ENCODE data around the gene STK11. TPM values are rescaled to one million over a fixed set of nuclear protein-coding genes. Genes with fewer than 3 reads are reported as not detected.

STK11 gene
- total RNA-seq, 3 donors from 2014 or later: 32.8 to 55.0 (median 52.1) TPM

DNA sequence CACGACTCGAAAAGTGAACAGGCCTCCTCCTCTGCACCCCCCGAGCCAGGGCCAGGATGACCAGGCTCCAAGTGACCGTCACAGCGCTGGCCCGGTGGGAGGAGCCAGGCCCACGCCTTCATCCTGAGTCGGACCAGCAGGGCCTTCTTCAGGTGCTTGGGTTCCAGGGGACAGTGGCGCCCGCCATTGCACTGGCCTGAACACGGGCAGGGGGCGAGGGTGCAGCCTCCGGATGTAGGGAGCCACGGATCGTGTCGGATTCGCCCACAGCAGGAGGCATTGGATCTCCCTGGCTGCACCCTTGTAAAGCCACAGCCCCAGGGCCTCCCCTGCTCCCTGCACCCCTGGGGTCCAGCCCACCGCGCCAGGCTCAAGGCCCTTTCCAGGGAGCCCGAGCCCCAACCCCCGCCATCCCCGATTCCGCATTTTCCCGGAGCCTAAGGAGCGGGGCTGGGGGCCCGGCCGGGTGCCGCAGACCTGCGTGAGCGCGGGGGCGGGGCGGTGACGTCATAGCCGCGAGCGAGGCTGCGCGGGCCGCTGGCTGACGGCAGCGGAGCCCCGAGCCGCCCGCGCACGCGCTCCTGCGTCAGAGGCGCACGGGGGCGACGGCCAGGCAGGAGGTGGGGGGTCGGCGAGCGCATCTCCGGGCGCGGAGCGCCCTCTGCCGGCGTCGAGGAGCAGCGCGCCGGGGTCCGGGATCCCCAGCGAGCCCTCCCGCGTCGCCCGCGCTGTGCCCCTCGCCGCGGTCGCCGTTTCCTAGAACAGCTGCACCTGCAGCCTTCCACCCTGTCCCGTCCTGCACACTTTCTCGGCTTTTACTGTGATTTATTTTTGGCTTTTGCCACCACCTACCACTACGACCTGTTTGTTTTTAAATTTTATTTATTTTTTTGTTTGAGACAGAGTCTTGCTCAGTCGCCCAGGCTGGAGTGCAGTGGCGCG is 34.5 kb downstream of the STK11 start:
- intact Hi-C loops (cut with DNase I; ENCODE audit: low total_unique reads): no loop called here
- no peaks in the 10 kb centered on the region for H3K27me3 ChIP-seq
- DNase-seq (ENCODE audit: low spot score in 2 of 2): peak; percentile 84 to 85
- no peaks in the 10 kb centered on the region for H3K9me3 ChIP-seq
- TF ChIP-seq POLR2A (IDR thresholded peaks at IDR 0.05) (no peak), POLR2AphosphoS5 (IDR thresholded peaks at IDR 0.05) (no peak), CTCF (IDR thresholded peaks at IDR 0.05) (peak; percentile 37 to 94 (median 71))
- H3K36me3 ChIP-seq: no peaks in the 10 kb centered on the region
- H3K4me3 ChIP-seq: peak overlapping the region; percentile 17 to 97 (median 46)
- H3K27ac ChIP-seq: peak overlapping the region; percentile 93 to 97
- H3K4me1 ChIP-seq: peaks cover 26 to 41% of the 10 kb centered on the region in 2 donors

- Histone ChIP-seq H3K27ac (peak overlapping the region; percentile 93 to 97), H3K36me3 (no peaks in the 10 kb centered on the region), H3K9me3 (no peaks in the 10 kb centered on the region), H3K4me3 (peak overlapping the region in 2 of 3 donors; percentile 88 to 97), H3K4me1 (peaks cover 32 to 50% of the 10 kb centered on the region in 2 donors), H3K27me3 (no peaks in the 10 kb centered on the region)
- intact Hi-C loops (cut with DNase I; ENCODE audit: low total_unique reads): no loop called here
- TF ChIP-seq CTCF (IDR thresholded peaks at IDR 0.05) (no peak), POLR2AphosphoS5 (IDR thresholded peaks at IDR 0.05) (no peak), POLR2A (IDR thresholded peaks at IDR 0.05) (no peak)
- no peak for DNase-seq (ENCODE audit: low spot score in 2 of 2)
Measured at GRCh38 chr19:1240925-1241324, 35.3 kb downstream of the STK11 start.

GRCh38 chr19:1241417-1242095 is 36.0 kb downstream of the STK11 start, which contains the start of gene ATP5F1D:
TSS of gene ATP5F1D (plus strand) at chr19:1241751. CDS start at chr19:1241851, 100 bp downstream.
- intact Hi-C loops (cut with DNase I; ENCODE audit: low total_unique reads): no loop called here
- Histone ChIP-seq H3K27ac (peak within 1 kb of the TSS; percentile 93 to 97), H3K4me1 (peaks cover 32 to 47% of the 10 kb centered on the region in 2 donors), H3K9me3 (no peaks in the 10 kb centered on the region), H3K36me3 (no peaks in the 10 kb centered on the region), H3K27me3 (no peaks in the 10 kb centered on the region), H3K4me3 (peak within 1 kb of the TSS; percentile 84 to 97 (median 88))
- peak; percentile 91 to 93 for DNase-seq (ENCODE audit: low spot score in 2 of 2)
- TF ChIP-seq POLR2AphosphoS5 (IDR thresholded peaks at IDR 0.05) (peak; percentile 46 to 61 (median 58)), POLR2A (IDR thresholded peaks at IDR 0.05) (peak; percentile 25), CTCF (IDR thresholded peaks at IDR 0.05) (no peak)

DNA sequence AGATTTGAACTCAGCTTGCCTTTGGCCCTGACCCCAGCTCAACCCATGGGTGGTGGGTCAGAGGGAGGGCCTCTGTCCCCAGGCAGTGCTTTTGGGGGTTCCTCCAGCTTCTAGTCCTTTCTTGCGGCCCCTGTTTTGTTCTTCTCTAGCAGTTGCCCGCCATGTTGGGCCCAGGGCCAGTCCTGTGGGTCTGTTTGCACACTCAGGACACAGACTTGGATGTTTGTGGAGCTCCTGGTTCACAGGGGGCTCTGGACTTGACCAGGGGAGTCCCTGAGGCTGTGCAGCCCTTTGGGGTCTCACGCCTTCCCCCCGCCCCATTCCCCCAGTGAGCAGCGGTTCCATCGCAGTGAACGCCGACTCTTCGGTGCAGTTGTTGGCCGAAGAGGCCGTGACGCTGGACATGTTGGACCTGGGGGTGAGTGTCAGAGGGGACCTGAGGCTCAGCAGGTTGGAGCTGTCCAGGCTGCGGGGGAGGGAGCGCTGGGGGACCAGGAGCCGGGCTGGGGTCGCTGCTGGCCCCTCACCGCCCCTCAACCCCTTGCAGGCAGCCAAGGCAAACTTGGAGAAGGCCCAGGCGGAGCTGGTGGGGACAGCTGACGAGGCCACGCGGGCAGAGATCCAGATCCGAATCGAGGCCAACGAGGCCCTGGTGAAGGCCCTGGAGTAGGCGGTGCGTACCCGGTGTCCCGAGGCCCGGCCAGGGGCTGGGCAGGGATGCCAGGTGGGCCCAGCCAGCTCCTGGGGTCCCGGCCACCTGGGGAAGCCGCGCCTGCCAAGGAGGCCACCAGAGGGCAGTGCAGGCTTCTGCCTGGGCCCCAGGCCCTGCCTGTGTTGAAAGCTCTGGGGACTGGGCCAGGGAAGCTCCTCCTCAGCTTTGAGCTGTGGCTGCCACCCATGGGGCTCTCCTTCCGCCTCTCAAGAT is 38.5 kb downstream of the STK11 start:
- no peaks in the 10 kb centered on the region for H3K9me3 ChIP-seq
- peak overlapping the region; percentile 91 to 99 for H3K27ac ChIP-seq
- intact Hi-C loops (cut with DNase I; ENCODE audit: low total_unique reads): no loop called here
- peak overlapping the region; percentile 22 to 58 (median 26) for H3K4me3 ChIP-seq
- no peaks in the 10 kb centered on the region for H3K36me3 ChIP-seq
- H3K4me1 ChIP-seq: peaks cover 39 to 54% of the 10 kb centered on the region in 2 donors
- peak; percentile 88 to 91 for DNase-seq (ENCODE audit: low spot score in 2 of 2)
- TF ChIP-seq CTCF (IDR thresholded peaks at IDR 0.05) (peak; percentile 91 to 98 (median 96)), POLR2A (IDR thresholded peaks at IDR 0.05) (no peak), POLR2AphosphoS5 (IDR thresholded peaks at IDR 0.05) (peak; percentile 24 to 70 (median 67))
- H3K27me3 ChIP-seq: no peaks in the 10 kb centered on the region

All from breast epithelium (tissue), 4 donors.